Endothelial cell of hepatic sinusoid (primary cell): ENCODE measurements around the gene CCDC85A.

Experiments
- in situ Hi-C: cut with HindIII; loops from 2 replicates; pipeline ENCODE4 v1.10.0; 2017; ENCODE audit warnings: low sequenced_read_pairs

The CCDC85A gene

GRCh38 chr2:56192664-56193305 lies 9.0 kb downstream of the CCDC85A start:
- in situ Hi-C loops: no loop called here

GRCh38 chr2:56195563-56195962 lies 11.8 kb downstream of the CCDC85A start:
- in situ Hi-C loops: no loop called here

GRCh38 chr2:56197816-56198215 lies 14.0 kb downstream of the CCDC85A start:
- in situ Hi-C loops: no loop called here

DNA sequence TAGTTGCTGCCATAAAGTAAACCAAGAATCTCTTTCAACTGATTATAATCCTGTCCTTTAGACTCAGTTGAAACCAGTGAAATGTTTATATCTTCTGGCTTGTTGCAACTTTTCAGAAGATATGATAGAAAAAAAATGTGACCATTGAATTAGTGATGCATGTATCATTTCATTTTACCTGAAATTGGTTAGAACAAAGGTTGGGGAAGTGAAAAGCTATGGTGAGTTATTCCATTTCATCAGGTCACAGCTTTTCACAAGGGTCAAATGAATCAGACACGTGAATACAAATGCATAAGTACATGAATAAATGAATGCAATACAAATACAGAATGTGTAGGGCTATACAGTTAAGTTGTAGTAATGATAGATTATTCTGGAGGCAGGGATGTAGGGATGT lies 15.1 kb downstream of the CCDC85A start:
- in situ Hi-C loops: no loop called here

DNA sequence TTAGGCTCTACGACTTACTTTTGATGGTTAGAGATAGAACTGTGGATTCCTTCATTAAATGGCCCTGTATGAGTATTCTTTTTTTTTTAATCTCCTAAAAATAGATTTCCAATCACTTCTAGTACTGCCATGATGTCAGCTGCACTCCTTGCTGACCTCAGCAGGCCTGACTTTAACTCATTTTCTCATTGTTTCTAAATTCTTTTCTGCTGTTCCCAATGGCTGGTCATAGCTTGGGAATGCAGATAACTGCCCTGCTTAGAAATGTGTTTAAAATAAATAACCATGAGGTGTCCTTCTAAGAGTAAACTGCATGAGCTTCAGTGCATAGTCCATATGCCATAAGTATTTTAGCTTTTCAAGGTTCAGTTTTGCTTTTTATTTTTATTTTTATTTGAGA lies 15.7 kb downstream of the CCDC85A start:
- in situ Hi-C loops: no loop called here

GRCh38 chr2:56202381-56203121 lies 18.8 kb downstream of the CCDC85A start:
- in situ Hi-C loops: no loop called here

- in situ Hi-C loops: no loop called here
Observed at GRCh38 chr2:56204556-56204955, 20.8 kb downstream of the CCDC85A start.

GRCh38 chr2:56206250-56206649 lies 22.5 kb downstream of the CCDC85A start:
- in situ Hi-C loops: no loop called here

DNA sequence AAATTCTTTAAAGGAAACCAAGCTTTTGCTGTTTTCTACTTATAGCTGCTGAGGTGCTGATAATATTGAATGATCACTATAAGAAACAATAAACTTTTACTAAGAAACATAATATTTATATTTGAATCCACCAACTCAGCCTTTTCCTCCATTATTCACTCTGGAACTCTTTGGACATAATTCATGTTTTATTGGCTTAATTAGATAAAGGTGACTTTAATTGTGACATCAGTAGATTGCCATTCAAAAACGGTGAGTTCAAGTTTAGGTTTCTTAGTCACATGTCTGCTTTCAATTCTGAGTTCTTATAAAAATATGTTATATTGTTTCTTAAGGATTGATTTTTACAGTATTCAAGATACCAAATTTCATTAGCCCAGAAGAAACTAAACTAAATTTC lies 24.0 kb downstream of the CCDC85A start:
- in situ Hi-C loops: no loop called here

- in situ Hi-C loops: no loop called here
Observed at GRCh38 chr2:56208380-56208779, 24.6 kb downstream of the CCDC85A start.

DNA sequence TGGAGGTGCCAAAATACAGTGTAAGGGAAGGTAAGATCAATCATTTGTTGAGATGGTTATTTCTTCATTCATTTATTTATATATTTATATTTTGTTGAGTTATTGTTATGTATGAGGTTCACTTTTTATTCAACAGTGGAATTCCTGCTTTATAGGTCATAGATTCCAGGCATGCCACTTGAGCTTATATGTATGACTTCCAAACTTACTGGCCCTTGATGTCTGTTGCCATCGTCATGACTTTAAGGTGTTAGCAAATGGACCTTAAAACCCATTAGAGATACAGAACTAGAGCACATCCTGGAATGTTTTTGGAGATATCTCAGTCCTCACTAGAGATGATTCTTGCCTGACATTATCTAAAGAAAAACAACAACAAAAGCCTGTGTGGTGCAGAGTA lies 25.9 kb downstream of the CCDC85A start:
- in situ Hi-C loops: no loop called here

DNA sequence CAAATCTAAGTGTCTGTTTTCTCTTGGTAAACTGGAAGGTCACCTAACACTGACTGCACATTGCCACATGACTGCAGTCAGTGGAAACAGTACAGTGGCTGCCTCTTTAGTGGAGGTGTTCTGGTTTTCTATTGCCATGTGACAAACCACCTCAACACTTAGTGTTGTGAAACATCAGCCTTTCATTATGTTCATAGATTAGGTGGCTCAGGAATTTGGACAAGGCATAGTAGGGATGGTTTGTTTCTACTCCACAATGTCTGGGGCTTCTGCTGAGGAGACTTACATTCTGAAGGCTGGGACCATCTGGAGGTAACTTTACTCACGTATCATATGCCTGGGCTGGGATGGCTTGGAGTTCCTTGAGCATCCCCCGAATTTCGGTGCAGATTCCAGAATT lies 26.5 kb downstream of the CCDC85A start:
- in situ Hi-C loops: no loop called here

- in situ Hi-C loops: no loop called here
Observed at GRCh38 chr2:56211048-56211447, 27.3 kb downstream of the CCDC85A start.

GRCh38 chr2:56215911-56216310 lies 32.1 kb downstream of the CCDC85A start:
- in situ Hi-C loops: no loop called here

GRCh38 chr2:56217106-56217505 lies 33.3 kb downstream of the CCDC85A start:
- in situ Hi-C loops: no loop called here

DNA sequence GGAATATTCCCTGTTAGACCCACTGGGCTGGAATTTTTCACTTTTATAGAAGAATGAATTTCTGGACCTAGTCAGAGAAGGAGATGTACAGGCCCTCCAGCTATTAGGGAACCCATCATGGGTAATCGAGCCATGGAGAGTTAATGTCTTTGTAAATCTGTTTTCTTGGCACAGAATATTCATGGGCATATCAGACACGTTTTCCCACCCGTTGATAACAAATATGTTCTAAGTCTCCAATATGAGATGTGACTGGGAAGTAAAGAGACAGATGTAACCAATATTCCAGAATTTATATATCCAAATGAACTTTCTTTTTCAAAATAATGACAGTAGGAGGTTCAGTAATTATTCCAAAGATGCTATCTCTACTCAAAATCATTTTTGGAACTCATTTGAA lies 38.7 kb downstream of the CCDC85A start:
- in situ Hi-C loops: loop anchor here (5.0 kb wide), 1 partner anchor 260 kb away; no protein-coding TSS in a partner anchor

GRCh38 chr2:56224316-56224715 lies 40.5 kb downstream of the CCDC85A start:
- in situ Hi-C loops: loop anchor here (5.0 kb wide), 1 partner anchor 262 kb away; no protein-coding TSS in a partner anchor

GRCh38 chr2:56227811-56228210 lies 44.0 kb downstream of the CCDC85A start:
- in situ Hi-C loops: loop anchor here (5.0 kb wide), 1 partner anchor 39 kb away; no protein-coding TSS in a partner anchor

DNA sequence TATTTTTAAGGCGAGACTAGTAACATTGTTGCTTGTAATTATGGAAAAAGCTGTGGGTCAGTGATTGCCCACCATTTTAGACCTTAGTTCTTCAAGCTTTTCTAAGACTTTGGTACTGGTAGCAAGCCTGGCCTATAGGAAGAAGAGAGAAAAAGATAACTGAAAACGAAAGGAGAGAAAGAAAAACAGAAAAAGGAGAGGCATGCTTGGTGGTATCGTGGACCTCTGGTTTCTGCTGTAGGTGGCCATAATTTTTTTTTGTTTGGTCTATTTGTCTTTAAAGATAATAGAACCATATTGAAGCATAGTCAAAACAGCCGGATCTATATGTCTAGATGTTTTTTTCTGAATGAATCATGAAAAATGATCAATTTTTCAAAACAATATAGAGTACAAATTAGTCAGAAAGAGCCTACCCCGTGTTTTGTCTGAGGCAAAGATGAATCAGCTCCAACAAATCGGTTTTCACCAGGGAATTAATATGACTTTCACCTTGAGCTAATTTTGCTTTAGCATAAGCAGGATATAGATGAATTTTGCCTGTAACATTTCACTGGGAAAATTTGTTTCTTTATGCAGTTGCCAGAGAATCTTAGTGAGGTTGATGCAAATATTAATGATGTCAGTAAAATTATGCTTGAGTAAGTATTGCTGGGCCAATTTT lies 45.7 kb downstream of the CCDC85A start:
- in situ Hi-C loops: loop anchor here (5.0 kb wide), 1 partner anchor 38 kb away; no protein-coding TSS in a partner anchor

- in situ Hi-C loops: no loop called here
Observed at GRCh38 chr2:56230156-56230555, 46.4 kb downstream of the CCDC85A start.

- in situ Hi-C loops: no loop called here
Observed at GRCh38 chr2:56231361-56231760, 47.6 kb downstream of the CCDC85A start.

- in situ Hi-C loops: no loop called here
Observed at GRCh38 chr2:56232912-56233311, 49.1 kb downstream of the CCDC85A start.
